Right atrium auricular region (tissue), 2 donors: ENCODE data around the gene TFRC. TPM values are rescaled to one million over a fixed set of nuclear protein-coding genes. Genes with fewer than 3 reads are reported as not detected.
A peak's percentile ranks its signal among the peaks of the same experiment; 100 is the strongest.
"Not testable (repeated sequence)": the region's sequence is repeated elsewhere in the genome, so short reads cannot be mapped to it uniquely, and the experiment has no call there.

Experiments
- DNase-seq: peaks from one replicate; pipeline ENCODE4 v3.0.0-alpha.2; 2019; ENCODE audit warnings: low spot score
- H3K27ac ChIP-seq, 2 donors: fragments of 200-600 bp; sonication (generic); 1 replicate in 1 of 2; 2 replicates in 1 of 2; pipeline ENCODE4 v1.5.1; 2016 to 2019
- H3K27me3 ChIP-seq, 2 donors: fragments of 200-600 bp; sonication (generic); one replicate each; pipeline versions ENCODE4 v1.5.1 to v1.6.0; 2017 to 2019
- H3K36me3 ChIP-seq: fragments of 200-600 bp; sonication (generic); one replicate; pipeline ENCODE4 v1.5.1; 2016
- H3K4me1 ChIP-seq, 2 donors: fragments of 200-600 bp; sonication (generic); one replicate each; pipeline versions ENCODE4 v1.5.1 to v1.6.0; 2017 to 2019
- H3K4me3 ChIP-seq, 2 donors: fragments of 200-600 bp; sonication (generic); 1 replicate in 1 of 2; 2 replicates in 1 of 2; pipeline ENCODE4 v1.5.1; 2017 to 2019; ENCODE audit warnings: mild to moderate bottlenecking in 1 of 2, moderate library complexity in 1 of 2
- H3K9me3 ChIP-seq, 2 donors: fragments of 200-600 bp; sonication (generic); one replicate each; pipeline ENCODE4 v1.5.1; 2019
- total RNA-seq, 2 donors: library from RNA; depleted of rRNA; stranded (reverse); fragments of >200 nt; gene quantifications; one replicate each; pipeline ENCODE4 v1.1.0, GENCODE V29; 2016
- TF ChIP-seq, protein P1 (sequence below), 2 donors: fragments of 200-600 bp; sonication (generic); IDR thresholded peaks; one replicate each; pipeline ENCODE4 v1.5.1; 2019; ENCODE audit warnings: antibody characterized with exemption in 2 of 2

TFRC gene
- total RNA-seq, 2 donors from 2014 or later = 47.9 to 98.0 TPM

DNA sequence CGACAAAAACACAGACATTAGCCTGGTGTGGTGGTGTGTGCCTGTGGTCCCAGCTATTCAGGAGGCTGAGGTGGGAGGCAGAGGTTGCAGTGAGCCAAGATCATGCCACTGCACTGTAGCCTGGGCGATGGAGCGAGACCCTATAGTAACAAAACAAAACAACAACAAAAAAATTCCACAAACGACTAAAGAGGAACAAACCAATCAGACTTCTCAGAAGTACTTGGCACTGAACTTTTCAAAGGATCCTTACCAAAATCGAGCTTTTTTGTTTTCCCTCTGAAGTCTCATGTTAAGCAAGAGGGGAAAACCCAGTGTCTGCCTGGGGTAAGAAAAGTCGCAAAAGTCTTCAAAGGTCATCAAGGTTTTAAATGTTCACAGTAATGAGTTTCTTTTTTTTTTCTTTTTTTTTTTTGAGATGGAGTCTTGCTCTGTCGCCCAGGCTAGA, 30.1 kb upstream of the TFRC start:
- no peak for DNase-seq
- TF ChIP-seq, protein P1, sequence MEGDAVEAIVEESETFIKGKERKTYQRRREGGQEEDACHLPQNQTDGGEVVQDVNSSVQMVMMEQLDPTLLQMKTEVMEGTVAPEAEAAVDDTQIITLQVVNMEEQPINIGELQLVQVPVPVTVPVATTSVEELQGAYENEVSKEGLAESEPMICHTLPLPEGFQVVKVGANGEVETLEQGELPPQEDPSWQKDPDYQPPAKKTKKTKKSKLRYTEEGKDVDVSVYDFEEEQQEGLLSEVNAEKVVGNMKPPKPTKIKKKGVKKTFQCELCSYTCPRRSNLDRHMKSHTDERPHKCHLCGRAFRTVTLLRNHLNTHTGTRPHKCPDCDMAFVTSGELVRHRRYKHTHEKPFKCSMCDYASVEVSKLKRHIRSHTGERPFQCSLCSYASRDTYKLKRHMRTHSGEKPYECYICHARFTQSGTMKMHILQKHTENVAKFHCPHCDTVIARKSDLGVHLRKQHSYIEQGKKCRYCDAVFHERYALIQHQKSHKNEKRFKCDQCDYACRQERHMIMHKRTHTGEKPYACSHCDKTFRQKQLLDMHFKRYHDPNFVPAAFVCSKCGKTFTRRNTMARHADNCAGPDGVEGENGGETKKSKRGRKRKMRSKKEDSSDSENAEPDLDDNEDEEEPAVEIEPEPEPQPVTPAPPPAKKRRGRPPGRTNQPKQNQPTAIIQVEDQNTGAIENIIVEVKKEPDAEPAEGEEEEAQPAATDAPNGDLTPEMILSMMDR (IDR thresholded peaks at IDR 0.05) = no peak
- H3K36me3 ChIP-seq = no peaks in the 10 kb centered on the region
- H3K4me3 ChIP-seq = no peak overlapping the region
- no peaks in the 10 kb centered on the region for H3K4me1 ChIP-seq
- no peaks in the 10 kb centered on the region for H3K9me3 ChIP-seq
- no peak overlapping the region for H3K27ac ChIP-seq
- H3K27me3 ChIP-seq = no peaks in the 10 kb centered on the region

DNA sequence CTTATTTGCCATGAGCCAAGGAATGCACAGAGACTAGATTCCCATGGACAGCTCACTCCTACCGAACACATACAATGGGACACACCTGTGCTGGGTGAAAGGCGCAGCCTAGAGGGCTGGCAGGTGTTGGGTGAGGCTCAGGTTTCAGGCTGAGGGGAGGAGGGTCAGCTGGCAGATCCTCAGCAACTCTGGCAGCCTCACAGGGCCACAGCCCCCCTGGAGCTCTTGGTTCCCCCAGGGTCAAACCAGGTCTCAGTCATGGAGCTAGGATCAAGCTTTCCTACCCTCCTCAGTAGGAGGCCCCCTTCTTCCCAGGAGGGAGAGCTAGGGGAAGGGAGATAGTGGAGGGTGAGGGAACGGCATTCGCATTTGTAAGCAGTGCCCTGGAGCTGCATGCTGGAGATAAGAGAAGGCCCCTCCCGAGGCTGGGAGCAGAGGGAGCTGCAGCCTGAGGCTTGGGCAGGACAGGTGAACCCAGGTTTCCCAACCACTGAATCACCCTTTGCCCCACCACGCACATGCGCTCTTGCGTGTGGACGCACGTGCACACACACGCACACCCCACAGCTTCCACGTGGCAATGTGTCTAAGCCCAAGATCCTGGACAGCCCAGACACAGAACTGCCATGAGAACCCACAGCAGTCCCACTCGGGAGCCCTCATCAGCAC, 26.3 kb upstream of the TFRC start:
- H3K27ac ChIP-seq = no peak overlapping the region
- no peaks in the 10 kb centered on the region for H3K27me3 ChIP-seq
- H3K4me1 ChIP-seq = no peaks in the 10 kb centered on the region
- H3K36me3 ChIP-seq = no peaks in the 10 kb centered on the region
- TF ChIP-seq, protein P1 (IDR thresholded peaks at IDR 0.05) = no peak
- no peak overlapping the region for H3K4me3 ChIP-seq
- no peaks in the 10 kb centered on the region for H3K9me3 ChIP-seq
- no peak for DNase-seq

DNA sequence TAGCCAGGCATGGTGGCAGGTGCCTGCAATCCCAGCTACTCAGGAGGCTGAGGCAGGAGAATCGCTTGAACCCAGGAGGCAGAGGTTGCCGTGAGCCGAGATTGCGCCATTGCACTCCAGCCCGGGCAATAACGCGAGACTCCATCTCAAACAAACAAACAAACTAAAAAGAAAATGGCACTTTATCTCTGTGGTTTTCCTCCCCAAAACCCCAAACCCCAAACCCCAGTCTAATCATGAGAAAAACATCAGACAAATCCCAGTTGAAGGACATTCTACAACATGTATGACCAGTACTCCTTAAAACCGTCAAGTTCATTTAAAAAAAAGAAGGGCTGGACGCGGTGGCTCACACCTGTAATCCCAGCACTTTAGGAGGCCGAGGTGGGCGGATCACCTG, 22.8 kb upstream of the TFRC start:
- H3K36me3 ChIP-seq = not testable (repeated sequence)

DNA sequence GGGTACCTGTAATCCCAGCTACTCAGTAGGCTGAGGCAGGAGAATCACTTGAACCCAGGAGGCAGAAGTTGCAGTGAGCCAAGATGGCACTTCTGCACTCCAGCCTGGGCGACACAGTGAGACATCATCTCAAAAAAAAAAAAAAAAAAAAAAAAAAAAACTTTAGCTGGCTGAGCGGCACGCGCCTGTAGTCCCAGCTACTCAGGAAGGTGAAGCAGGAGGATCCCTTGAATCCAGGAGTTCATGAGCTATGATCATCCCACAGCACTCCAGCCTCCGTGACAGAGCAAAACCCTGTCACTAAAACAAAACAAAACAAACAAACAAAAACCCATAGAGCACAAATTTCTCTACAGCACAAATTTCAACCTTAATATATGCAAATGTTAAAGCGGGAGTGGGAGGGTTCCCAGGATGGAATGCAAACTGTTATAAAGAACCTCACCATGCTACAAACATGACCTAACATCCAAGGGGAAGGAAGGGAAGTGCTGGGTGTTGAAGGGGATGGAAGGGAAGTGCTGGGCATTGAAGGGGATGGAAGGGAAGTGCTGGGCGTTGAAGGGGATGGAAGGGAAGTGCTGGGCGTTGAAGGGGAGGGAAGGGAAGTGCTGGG, 16.6 kb upstream of the TFRC start:
- not testable (repeated sequence) for H3K4me1 ChIP-seq, H3K27ac ChIP-seq, H3K27me3 ChIP-seq, H3K36me3 ChIP-seq, H3K4me3 ChIP-seq, DNase-seq, H3K9me3 ChIP-seq

More for the DNA sequence above, 22.8 kb upstream of the TFRC start:
- DNase-seq, H3K4me1 ChIP-seq, H3K9me3 ChIP-seq, H3K27ac ChIP-seq, H3K27me3 ChIP-seq, H3K4me3 ChIP-seq: not testable (repeated sequence)

DNA sequence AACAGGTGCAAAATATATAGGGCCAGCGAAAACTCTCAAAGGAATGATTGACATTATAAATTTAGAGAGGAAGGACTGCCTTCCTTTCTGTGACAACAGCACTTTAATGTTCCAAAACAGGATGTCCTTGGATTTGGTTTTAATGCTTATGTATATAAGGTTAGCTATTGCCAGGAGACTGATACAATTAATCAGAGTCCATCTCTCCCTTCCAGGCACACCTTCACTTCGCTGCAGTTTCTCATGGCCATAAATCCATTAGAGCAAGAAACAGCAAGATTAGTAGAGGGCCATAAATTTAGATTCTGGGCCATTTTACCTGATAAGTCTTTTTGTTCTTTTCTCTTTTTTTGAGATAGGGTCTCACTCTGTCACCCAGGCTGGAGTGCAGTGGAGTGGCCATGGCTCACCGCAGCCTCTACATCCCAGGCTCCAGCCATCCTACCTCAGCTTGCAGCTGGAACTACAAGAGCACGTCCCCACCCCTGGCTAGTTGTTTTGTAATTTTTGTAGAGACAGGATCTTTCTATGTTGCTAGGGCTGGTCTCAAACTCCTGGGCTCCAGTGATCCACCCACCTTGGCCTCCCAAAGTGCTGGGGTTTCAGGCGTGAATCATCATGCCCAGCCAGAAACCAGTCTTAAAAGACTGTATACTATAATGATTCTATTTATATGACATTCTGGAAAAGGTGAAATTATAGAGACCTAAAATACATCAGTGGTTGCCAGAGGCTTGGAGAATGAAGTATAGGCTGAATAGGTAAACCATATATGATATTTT, 15.7 kb upstream of the TFRC start:
- H3K4me1 ChIP-seq = peaks cover 0 to 4% of the 10 kb centered on the region in 2 donors
- no peak overlapping the region for H3K4me3 ChIP-seq
- H3K27ac ChIP-seq = peak overlapping the region in 1 of 2 donors; percentile 38
- H3K36me3 ChIP-seq = no peaks in the 10 kb centered on the region
- H3K9me3 ChIP-seq = no peaks in the 10 kb centered on the region
- no peaks in the 10 kb centered on the region for H3K27me3 ChIP-seq
- TF ChIP-seq, protein P1 (IDR thresholded peaks at IDR 0.05) = no peak
- DNase-seq = no peak

DNA sequence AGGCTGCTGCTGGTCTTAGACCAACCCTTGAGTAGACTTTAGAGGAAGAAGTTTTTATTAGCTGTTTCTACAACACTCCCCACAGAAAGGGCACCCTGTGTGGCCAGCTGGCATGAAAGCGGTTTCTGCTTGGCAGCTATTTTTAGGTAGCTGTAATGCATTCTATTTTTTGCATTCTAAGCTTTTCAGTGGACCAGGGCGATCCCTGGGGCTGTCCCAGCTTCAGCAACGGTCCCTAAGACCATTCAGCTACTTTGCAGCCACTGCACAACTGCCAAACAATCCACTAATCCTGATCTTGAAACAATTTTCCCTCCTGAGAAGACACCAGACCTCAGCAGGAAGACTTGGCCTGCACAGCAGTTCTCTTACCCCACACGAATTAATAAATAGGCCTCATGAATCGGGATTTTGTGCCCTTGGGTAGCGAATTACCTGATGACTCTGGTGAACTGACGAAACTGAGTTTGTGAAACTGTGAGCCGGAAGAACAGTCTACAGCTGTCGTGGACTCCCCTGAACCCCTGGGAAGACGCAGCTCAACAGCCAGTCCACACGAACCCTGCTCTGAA, 14.6 kb upstream of the TFRC start:
- TF ChIP-seq, protein P1 (IDR thresholded peaks at IDR 0.05) = no peak
- Histone ChIP-seq H3K4me3 (no peak overlapping the region), H3K27me3 (no peaks in the 10 kb centered on the region), H3K4me1 (peaks cover 0 to 4% of the 10 kb centered on the region in 2 donors), H3K9me3 (no peaks in the 10 kb centered on the region), H3K36me3 (no peaks in the 10 kb centered on the region), H3K27ac (peak overlapping the region; percentile 38 to 75)
- no peak for DNase-seq
